Mucosa of rectum (tissue), 2 donors: ENCODE results near the gene SEC22A.

Experiments
- H3K27ac ChIP-seq, 2 donors: one replicate each; pipeline ENCODE4 v1.7.0; 2013; ENCODE audit warnings: inconsistent platforms in 2 of 2, low read depth in 2 of 2, low read length in 2 of 2
- H3K27me3 ChIP-seq, 2 donors: one replicate each; pipeline ENCODE4 v1.7.0; 2013; ENCODE audit warnings: low read length in 2 of 2; ENCODE audit not compliant: control insufficient read depth in 2 of 2, insufficient read depth in 2 of 2
- H3K36me3 ChIP-seq, 2 donors: one replicate each; pipeline ENCODE4 v1.7.0; 2013; ENCODE audit warnings: low read length in 2 of 2; ENCODE audit not compliant: control insufficient read depth in 2 of 2, insufficient read depth in 2 of 2
- H3K4me1 ChIP-seq, 2 donors: one replicate each; pipeline ENCODE4 v1.7.0; 2013; ENCODE audit warnings: low read length in 2 of 2, mild to moderate bottlenecking in 1 of 2; ENCODE audit not compliant: control insufficient read depth in 2 of 2, insufficient read depth in 2 of 2
- H3K4me3 ChIP-seq, 2 donors: one replicate each; pipeline ENCODE4 v1.7.0; 2013; ENCODE audit warnings: low read length in 2 of 2
- H3K9ac ChIP-seq, 2 donors: one replicate each; pipeline ENCODE4 v1.7.0; 2013; ENCODE audit warnings: low read length in 2 of 2, low read depth in 1 of 2, mild to moderate bottlenecking in 1 of 2
- H3K9me3 ChIP-seq, 2 donors: one replicate each; pipeline ENCODE4 v1.7.0; 2013; ENCODE audit warnings: low read length in 2 of 2; ENCODE audit not compliant: control insufficient read depth in 2 of 2
- donor health status: healthy.
- donor health status: Normal muscosa, but diverticular disease.

The SEC22A gene

DNA sequence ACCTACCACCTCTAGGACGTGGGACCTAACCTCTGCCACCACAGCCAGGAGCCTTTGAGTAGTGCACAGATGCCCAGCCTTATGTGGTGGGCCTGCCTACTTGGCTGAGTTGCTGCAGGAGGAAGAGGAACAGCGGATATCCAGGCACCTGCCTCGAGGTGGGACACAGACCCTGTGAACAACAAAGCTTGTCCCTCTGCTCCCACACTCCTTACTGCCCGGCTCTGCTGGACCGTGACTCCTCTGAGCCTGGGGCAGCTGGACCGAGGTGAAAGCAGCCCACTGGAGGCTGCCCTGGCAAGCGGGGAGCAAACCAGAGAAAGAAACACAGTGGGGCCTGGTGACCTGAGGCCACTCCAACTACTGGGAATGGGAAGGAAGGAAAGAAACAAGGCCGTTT, 97.8 kb downstream of the SEC22A start:
- Histone ChIP-seq H3K27me3 (no peaks in the 10 kb centered on the region), H3K27ac (no peak overlapping the region), H3K36me3 (no peaks in the 10 kb centered on the region)

DNA sequence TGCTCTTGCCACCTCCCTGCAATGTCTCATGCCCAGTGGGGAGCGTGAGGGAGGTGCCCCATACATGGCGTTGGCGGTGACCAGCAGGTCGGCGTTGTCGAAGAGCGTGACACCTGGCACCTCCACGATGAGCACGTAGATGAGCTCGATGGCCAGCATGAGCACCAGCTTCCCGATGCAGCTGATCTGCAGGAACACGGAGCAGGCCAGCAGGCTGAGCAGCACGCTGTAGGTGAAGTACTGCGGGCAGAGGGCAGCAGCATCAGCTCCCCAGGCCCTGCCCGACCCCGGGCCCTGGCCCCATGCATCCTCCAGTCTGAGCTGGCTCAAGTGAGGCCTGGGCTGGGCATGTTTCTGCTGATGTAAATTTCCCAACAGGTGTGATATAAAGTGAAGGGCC, 98.3 kb downstream of the SEC22A start:
- H3K27me3 ChIP-seq = no peaks in the 10 kb centered on the region
- no peaks in the 10 kb centered on the region for H3K36me3 ChIP-seq
- H3K4me3 ChIP-seq = no peak overlapping the region
- no peaks in the 10 kb centered on the region for H3K9me3 ChIP-seq
- H3K9ac ChIP-seq = no peak overlapping the region
- no peak overlapping the region for H3K27ac ChIP-seq
- H3K4me1 ChIP-seq = no peaks in the 10 kb centered on the region

More for the DNA sequence above, 97.8 kb downstream of the SEC22A start:
- no peak overlapping the region for H3K4me3 ChIP-seq
- no peak overlapping the region for H3K9ac ChIP-seq
- no peaks in the 10 kb centered on the region for H3K9me3 ChIP-seq
- no peaks in the 10 kb centered on the region for H3K4me1 ChIP-seq

DNA sequence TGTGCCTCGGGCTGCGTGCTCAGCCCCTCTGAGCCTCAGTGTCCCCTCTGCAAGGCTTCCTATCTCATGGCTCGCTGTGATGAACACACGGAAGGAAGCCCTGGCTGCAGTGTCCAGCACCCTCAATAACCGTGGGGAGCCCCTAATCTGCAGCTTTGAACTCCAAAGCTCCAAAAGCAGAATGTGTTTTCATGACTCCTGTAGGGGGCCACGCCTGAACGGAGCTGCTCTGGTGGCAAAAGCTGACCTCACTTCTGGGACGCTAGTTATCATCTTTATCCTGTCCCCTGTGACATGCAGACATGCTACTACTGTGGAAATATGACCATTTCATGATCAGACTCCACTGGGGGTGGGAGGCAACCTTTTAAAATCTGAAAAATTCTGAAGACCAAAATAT, 98.8 kb downstream of the SEC22A start:
- H3K4me1 ChIP-seq = no peaks in the 10 kb centered on the region
- H3K4me3 ChIP-seq = no peak overlapping the region
- no peaks in the 10 kb centered on the region for H3K36me3 ChIP-seq
- H3K27ac ChIP-seq = no peak overlapping the region
- no peaks in the 10 kb centered on the region for H3K27me3 ChIP-seq
- H3K9me3 ChIP-seq = no peaks in the 10 kb centered on the region
- H3K9ac ChIP-seq = no peak overlapping the region

DNA sequence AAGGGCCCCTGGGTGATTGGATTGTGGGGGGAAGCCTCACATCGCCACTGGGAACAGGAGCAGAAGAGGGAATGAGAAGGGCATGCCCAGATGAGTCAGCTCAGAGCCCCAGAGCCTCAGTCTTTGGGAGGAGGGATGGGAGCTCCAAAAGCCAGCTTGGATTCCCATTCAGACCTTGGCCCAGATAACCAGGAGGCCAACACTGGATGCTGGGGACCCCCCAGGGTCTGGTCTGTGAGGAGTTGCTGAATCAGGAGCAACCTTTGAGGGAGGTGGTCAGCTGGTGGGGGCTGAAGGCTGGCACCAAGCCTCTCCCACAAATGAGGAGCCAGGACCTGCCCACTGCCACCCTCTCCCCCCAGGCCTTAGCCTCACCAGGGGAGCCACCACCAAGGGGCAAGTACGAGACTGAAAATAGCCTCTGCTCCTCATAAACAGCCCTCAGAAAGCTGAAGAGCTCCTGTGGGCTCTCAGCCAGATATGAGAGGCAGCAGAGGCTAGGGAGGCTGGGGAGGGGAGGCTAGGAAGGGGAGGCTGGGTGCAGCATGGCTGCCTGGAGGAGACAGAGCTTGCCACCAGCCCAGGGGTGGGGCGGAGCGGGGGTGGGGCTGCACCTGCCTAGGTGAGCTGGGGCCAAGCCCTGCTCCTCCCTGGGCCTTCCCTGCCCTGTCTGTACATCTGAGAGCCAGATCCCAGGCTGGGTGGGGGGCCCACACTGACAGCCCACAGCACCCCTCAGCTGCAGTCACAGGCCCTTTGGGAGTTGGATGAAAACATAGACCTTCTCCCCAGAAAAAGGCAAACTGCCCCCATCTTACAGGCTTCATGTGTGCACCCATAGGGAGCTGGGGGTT, 99.8 kb downstream of the SEC22A start:
- Histone ChIP-seq H3K4me1 (no peaks in the 10 kb centered on the region), H3K36me3 (no peaks in the 10 kb centered on the region), H3K9ac (no peak overlapping the region), H3K27me3 (no peaks in the 10 kb centered on the region), H3K9me3 (no peaks in the 10 kb centered on the region), H3K27ac (no peak overlapping the region), H3K4me3 (no peak overlapping the region)

DNA sequence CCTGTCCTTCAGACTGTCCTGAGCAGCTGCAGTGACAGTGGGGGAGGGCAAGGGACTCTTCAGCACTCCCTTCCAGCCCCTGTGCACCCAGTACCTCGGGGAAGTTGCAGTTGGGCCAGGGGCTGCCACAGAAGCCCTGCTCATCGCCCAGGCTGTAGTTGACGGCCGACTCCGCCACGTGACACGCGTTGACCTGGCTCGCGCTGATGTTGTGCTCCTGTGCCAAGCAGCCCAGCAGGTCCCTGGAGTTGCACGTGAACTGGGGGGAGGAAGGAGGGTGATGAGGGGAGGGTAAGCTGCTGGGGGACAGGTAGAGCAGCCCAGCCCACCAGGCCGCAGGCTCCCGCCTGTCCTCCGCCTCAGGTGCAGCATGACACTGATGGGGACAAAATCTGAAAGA, 101.2 kb downstream of the SEC22A start:
- Histone ChIP-seq H3K27ac (no peak overlapping the region), H3K9me3 (no peaks in the 10 kb centered on the region), H3K27me3 (no peaks in the 10 kb centered on the region), H3K4me1 (no peaks in the 10 kb centered on the region), H3K9ac (no peak overlapping the region), H3K36me3 (no peaks in the 10 kb centered on the region), H3K4me3 (no peak overlapping the region)

DNA sequence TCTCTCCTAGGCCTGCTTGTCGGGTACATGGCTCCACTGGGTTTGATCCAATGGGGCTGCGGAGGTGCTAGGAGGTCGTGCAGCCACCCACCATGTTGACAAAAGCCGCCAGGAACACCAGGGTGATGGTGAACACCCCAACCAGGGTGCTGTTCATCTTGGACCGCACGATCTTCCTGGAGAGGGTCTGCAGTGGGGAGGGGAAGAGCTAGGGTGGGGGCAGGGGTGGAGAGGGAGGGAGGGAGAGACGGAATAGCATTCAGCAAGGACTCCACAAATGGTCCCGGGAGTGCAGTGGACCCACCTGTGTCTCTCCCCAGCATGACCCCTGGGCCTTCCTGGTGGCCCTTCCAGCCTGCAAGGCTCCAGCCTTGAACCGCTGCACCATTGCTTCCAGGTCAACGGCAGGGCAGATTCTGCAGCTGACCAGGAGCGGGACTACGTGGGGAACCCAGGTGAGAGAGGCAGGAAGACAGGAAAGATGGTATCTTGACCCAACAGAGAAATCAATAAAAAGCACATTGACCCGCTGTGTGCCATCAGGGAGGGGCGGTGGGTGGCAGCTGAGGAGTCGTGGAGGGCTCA, 102.3 kb downstream of the SEC22A start:
- no peaks in the 10 kb centered on the region for H3K36me3 ChIP-seq
- no peaks in the 10 kb centered on the region for H3K4me1 ChIP-seq
- H3K9me3 ChIP-seq = no peaks in the 10 kb centered on the region
- H3K27ac ChIP-seq = no peak overlapping the region
- H3K4me3 ChIP-seq = no peak overlapping the region
- H3K9ac ChIP-seq = no peak overlapping the region
- no peaks in the 10 kb centered on the region for H3K27me3 ChIP-seq

DNA sequence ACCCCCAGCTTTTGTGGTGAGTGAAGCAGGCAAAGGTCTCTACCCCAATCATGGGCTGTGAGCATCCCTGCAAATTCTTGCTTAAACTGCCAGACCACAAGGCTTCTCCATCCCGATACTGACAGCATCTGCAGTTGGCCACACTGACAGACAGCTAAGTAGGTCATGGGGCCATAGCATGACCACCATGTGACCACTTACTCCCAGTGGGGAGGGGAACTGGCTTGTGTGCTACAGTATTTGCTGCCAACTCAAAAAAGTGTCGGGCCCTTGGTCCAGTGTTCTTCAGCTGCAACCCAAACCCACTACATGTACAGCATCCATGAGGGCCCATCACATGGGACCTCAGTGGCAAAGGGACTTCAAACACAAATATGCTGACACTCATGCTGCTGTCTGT, 103.4 kb downstream of the SEC22A start:
- Histone ChIP-seq H3K27ac (no peak overlapping the region), H3K36me3 (no peaks in the 10 kb centered on the region), H3K9ac (no peak overlapping the region), H3K9me3 (no peaks in the 10 kb centered on the region), H3K4me3 (no peak overlapping the region), H3K27me3 (no peaks in the 10 kb centered on the region), H3K4me1 (no peaks in the 10 kb centered on the region)

DNA sequence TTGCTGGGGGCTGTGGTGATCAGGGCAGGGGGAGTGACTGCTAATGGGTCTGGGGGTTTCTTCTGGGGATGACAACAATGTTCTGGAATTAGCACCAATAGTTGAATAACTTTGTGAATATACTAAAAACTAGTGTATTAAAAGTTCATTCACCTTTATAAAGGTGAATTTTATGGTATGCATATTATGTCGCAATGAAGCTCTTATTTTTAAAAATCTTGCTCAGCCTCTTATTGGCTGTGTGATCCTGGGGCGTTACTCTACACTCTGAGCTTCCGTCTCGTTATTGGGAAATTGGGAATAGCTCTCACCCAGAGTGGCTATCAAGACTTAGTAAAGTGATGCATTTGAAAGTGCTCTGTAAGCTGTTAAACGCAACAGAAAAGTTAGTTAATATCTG, 105.3 kb downstream of the SEC22A start:
- H3K27me3 ChIP-seq = no peaks in the 10 kb centered on the region
- no peak overlapping the region for H3K27ac ChIP-seq
- H3K36me3 ChIP-seq = no peaks in the 10 kb centered on the region
- no peaks in the 10 kb centered on the region for H3K9me3 ChIP-seq
- no peak overlapping the region for H3K4me3 ChIP-seq
- H3K9ac ChIP-seq = no peak overlapping the region
- H3K4me1 ChIP-seq = no peaks in the 10 kb centered on the region

DNA sequence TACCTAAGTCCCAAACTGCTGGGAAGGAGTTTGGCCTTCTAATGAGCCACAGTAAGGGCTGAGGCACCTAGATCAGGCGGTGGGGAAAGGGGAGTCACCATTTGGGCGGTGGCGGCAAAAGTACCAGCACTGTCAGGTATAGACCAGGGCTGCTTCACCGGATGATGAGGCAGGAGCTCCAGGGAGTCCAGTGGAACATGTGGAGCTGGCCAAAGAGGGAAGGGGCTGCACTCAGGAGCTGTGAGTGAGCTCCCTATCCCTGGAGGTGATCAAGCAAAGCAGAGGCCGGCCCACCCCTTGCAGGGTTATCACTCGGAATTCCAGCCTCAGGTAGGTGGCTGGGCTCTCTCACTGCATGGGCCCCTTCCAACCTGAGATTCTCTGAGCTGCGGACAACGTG, 108.4 kb downstream of the SEC22A start:
- Histone ChIP-seq H3K36me3 (no peaks in the 10 kb centered on the region), H3K9me3 (no peaks in the 10 kb centered on the region)

DNA sequence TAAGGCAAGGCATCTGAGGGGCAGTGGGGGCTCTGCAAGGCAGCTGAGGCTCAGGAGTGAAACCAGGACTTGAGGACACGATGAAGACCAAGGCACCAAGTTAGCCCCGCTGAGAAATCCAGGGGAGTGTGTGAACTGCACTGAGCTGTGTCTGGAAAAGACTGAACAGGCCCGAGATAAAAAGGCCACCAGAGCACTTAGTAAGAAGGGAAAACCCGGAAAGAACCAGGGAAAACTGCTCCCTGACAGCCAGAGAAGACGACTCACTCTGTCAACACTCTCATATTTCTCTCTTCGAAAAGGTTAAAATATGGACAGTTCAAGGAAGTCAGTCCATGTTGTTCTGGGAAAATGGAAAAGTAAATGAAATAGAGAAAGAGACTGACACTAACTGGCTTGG, 109.0 kb downstream of the SEC22A start:
- Histone ChIP-seq H3K9me3 (no peaks in the 10 kb centered on the region), H3K4me1 (no peaks in the 10 kb centered on the region), H3K27me3 (no peaks in the 10 kb centered on the region), H3K27ac (no peak overlapping the region), H3K4me3 (no peak overlapping the region), H3K36me3 (no peaks in the 10 kb centered on the region), H3K9ac (no peak overlapping the region)

More for the DNA sequence above, 108.4 kb downstream of the SEC22A start:
- H3K4me3 ChIP-seq = no peak overlapping the region
- no peaks in the 10 kb centered on the region for H3K4me1 ChIP-seq
- H3K9ac ChIP-seq = no peak overlapping the region
- H3K27me3 ChIP-seq = no peaks in the 10 kb centered on the region
- H3K27ac ChIP-seq = no peak overlapping the region
